Small intestine (tissue), 7 donors: ENCODE measurements around the gene RHBDL3. TPM values are rescaled to one million over a fixed set of nuclear protein-coding genes. Genes with fewer than 3 reads are reported as not detected.
A peak's percentile ranks its signal among the peaks of the same experiment; 100 is the strongest.

Experiments
- DNase-seq, 2 donors: peaks; one replicate each; pipeline versions ENCODE4 v3.0.0 to v3.0.0-alpha.2; 2013
- FAIRE-seq: peaks from 2 replicates; lab custom pipeline; 2012; peaks lifted over from hg19 to GRCh38; lab: Jason Lieb, UNC
- H3K27ac ChIP-seq, 3 donors: one replicate each; pipeline ENCODE4 v1.5.1; 2013; ENCODE audit warnings: low read length in 2 of 3, mild to moderate bottlenecking in 2 of 3, control low read depth in 1 of 3, inconsistent platforms in 1 of 3, low read depth in 1 of 3, moderate library complexity in 1 of 3
- H3K27me3 ChIP-seq, 3 donors: one replicate each; pipeline ENCODE4 v1.6.1; 2013; ENCODE audit warnings: low read length in 3 of 3, inconsistent platforms in 1 of 3; ENCODE audit not compliant: control insufficient read depth in 3 of 3, insufficient read depth in 3 of 3
- H3K36me3 ChIP-seq, 3 donors: one replicate each; pipeline ENCODE4 v1.6.1; 2013; ENCODE audit warnings: low read length in 3 of 3, inconsistent platforms in 1 of 3, low read depth in 1 of 3, mild to moderate bottlenecking in 1 of 3, moderate library complexity in 1 of 3; ENCODE audit not compliant: control insufficient read depth in 3 of 3, insufficient read depth in 2 of 3
- H3K4me1 ChIP-seq, 3 donors: one replicate each; pipeline ENCODE4 v1.6.1; 2013; ENCODE audit warnings: low read length in 2 of 3, inconsistent platforms in 1 of 3, low read depth in 1 of 3, mild to moderate bottlenecking in 1 of 3, moderate library complexity in 1 of 3; ENCODE audit not compliant: control insufficient read depth in 3 of 3, insufficient read depth in 2 of 3
- H3K4me3 ChIP-seq, 3 donors: one replicate each; pipeline ENCODE4 v1.5.1; 2013; ENCODE audit warnings: low read length in 3 of 3, control low read depth in 1 of 3, inconsistent platforms in 1 of 3, low read depth in 1 of 3, mild to moderate bottlenecking in 1 of 3, moderate library complexity in 1 of 3
- H3K9me3 ChIP-seq, 2 donors: one replicate each; pipeline ENCODE4 v1.6.1; 2013; ENCODE audit warnings: low read depth in 1 of 2, low read length in 1 of 2; ENCODE audit not compliant: control insufficient read depth in 2 of 2, insufficient read depth in 1 of 2
- WGBS, 3 donors: extraction: QIAGEN DNeasy Blood & Tissue Kit; methylation state at CpG; one replicate each; pipeline ENCODE4 v1.1.7; 2013; 5-methylcytosine and 5-hydroxymethylcytosine counted together
- polyA plus RNA-seq, 4 donors: library from polyadenylated mRNA; stranded (reverse) in 3 of 4; unstranded in 1 of 4; fragments of 200-250 nt in 3 of 4; fragments of 120-200 nt in 1 of 4; gene quantifications; one replicate each; pipeline versions ENCODE4 v1.2.1 to v1.2.3, GENCODE V29; 2013
- donor health status: healthy with polysubstance abuse.
- donor health status: control.
- donor health status: control.
- donor health status: Bipolar disorder and iron deficiency.
- donor health status: healthy.

RHBDL3 gene
- polyA plus RNA-seq, 4 donors: 0.40 TPM; not detected in 2

- Histone ChIP-seq H3K4me3 (no peak overlapping the region), H3K4me1 (no peaks in the 10 kb centered on the region), H3K36me3 (no peaks in the 10 kb centered on the region), H3K9me3 (no peaks in the 10 kb centered on the region), H3K27ac (no peak overlapping the region), H3K27me3 (no peaks in the 10 kb centered on the region)
- 74 to 100% (median 86%) methylated on average over 1 of the region's 1 CpG for WGBS, 3 donors
- DNase-seq (no peak), FAIRE-seq (no peak)
These were observed 24.0 kb upstream of the RHBDL3 start for GRCh38 chr17:32241640-32242039.

- Histone ChIP-seq H3K4me3 (no peak overlapping the region), H3K9me3 (no peaks in the 10 kb centered on the region), H3K36me3 (no peaks in the 10 kb centered on the region), H3K4me1 (no peaks in the 10 kb centered on the region), H3K27ac (no peak overlapping the region), H3K27me3 (no peaks in the 10 kb centered on the region)
- no peak for FAIRE-seq
- no peak for DNase-seq
- WGBS, 3 donors: 87 to 90% (median 88%) methylated on average over 3 of the region's 3 CpGs
These were observed 16.2 kb upstream of the RHBDL3 start for GRCh38 chr17:32249475-32249874.

DNA sequence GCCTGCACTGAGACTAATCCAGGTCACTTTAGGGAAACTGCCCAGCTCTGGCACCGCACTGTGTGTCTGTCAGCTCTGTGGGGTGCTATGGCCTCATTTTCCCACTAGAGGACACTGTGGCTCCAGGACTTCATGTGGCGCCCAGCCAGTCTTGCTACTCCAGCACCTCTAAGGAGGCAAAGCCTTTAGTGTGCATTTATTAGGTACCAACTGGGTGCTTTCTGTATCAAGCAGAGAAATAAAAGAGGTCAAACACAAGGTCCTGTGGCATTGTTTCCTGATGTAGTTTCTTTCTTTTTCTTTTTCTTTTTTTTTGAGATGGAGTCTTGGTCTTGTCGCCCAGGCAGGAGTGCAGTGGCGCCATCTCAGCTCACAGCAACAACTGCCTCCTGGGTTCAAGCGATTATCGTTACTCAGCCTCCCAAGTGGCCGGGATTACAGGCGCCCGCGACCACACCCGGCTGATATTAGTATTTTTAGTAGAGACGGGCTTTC, 12.5 kb upstream of the RHBDL3 start:
- Histone ChIP-seq H3K9me3 (no peaks in the 10 kb centered on the region), H3K4me3 (no peak overlapping the region), H3K27ac (no peak overlapping the region), H3K36me3 (no peaks in the 10 kb centered on the region), H3K27me3 (peaks cover 0 to 4% (median 0%) of the 10 kb centered on the region in 3 donors), H3K4me1 (no peaks in the 10 kb centered on the region)
- no peak for FAIRE-seq
- DNase-seq: peak; percentile 74 to 75
- WGBS, 3 donors: 62 to 64% (median 63%) methylated on average over 12 of the region's 12 CpGs

DNA sequence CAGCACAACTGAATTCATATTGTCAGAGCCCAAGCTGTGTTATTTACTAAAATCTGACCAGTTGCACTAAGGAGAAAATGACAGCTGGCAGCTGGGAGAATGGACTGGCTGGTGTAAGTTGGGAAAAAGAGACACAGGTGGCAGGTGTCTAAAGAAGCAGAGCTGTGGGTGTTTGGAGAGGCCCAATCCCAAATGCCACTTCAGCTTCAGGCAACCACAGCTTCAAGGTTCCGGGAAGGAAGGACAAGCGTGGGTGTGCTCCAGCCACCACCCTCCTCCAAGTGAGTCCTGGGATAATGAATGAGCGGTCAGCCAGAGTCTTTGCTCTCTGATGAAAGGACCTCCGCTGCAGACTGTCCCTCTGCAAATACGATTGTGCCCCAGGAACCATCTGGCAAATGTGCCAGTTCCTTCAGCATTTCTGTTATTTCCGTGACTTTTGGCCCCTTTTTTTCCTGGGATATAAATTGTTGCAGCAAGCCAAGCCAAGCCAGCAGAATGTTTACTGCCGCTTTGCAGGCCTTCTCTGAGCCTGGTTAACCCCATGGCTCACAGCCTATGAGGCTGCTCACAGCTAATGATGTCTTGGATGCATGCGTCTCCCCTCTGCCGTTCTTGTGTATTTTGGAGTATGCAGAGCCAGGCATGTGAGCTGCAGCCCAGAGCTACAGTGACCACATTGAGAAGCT, 9.5 kb upstream of the RHBDL3 start:
- H3K27me3 ChIP-seq: peaks cover 0 to 18% (median 0%) of the 10 kb centered on the region in 3 donors
- no peak overlapping the region for H3K27ac ChIP-seq
- DNase-seq: no peak
- no peaks in the 10 kb centered on the region for H3K36me3 ChIP-seq
- no peaks in the 10 kb centered on the region for H3K9me3 ChIP-seq
- no peaks in the 10 kb centered on the region for H3K4me1 ChIP-seq
- 59 to 73% (median 64%) methylated on average over 9 of the region's 9 CpGs for WGBS, 3 donors
- no peak overlapping the region for H3K4me3 ChIP-seq
- no peak for FAIRE-seq

GRCh38 chr17:32256701-32257019, 9.0 kb upstream of the RHBDL3 start:
- WGBS, 3 donors: 71 to 83% (median 79%) methylated on average over 9 of the region's 9 CpGs
- no peak for FAIRE-seq
- no peak overlapping the region for H3K27ac ChIP-seq
- no peaks in the 10 kb centered on the region for H3K36me3 ChIP-seq
- H3K9me3 ChIP-seq: no peaks in the 10 kb centered on the region
- no peak overlapping the region for H3K4me3 ChIP-seq
- H3K27me3 ChIP-seq: peaks cover 0 to 23% (median 0%) of the 10 kb centered on the region in 3 donors
- DNase-seq: no peak
- H3K4me1 ChIP-seq: no peaks in the 10 kb centered on the region

DNA sequence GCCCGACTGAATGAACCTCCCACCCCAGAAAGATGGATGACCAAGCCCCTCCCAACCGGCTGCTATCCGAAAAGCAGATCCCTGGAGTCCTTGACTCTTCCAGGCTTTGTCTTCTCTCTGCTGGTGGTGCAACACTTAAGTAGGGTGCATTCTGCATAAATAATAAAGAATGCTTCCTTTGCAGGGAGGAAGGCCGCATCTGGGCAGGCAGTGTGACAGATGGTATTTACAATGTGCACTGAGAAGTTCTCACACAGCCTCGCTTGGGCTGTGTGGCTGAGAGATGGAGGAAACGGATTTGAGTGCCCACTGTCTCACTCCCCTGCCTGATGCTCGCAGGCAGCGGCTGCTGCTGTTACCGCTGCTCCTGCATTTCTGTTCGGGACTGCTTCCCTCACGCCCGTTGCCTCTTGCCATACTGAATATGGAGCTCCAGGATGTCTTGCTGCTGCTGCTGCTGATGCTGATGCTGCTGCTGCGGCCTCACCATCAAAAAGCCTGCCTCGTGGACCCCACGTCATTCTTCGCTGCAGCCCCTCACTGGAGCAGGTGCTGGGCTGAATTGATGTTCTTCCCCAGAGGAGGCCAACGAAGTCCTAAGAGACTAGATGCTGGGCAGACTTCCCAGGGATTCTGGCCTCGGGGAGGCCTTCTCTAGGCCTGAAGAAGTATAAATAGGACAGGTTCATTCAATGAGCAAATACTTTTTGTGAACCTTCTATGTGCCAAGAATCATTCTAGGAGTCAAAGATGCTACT, 7.1 kb upstream of the RHBDL3 start:
- Histone ChIP-seq H3K36me3 (no peaks in the 10 kb centered on the region), H3K4me3 (no peak overlapping the region), H3K9me3 (no peaks in the 10 kb centered on the region), H3K27me3 (peaks cover 0 to 40% (median 3%) of the 10 kb centered on the region in 3 donors), H3K27ac (no peak overlapping the region), H3K4me1 (no peaks in the 10 kb centered on the region)
- 65 to 84% (median 76%) methylated on average over 18 of the region's 18 CpGs for WGBS, 3 donors
- no peak for FAIRE-seq
- DNase-seq: no peak

- DNase-seq: no peak
- Histone ChIP-seq H3K4me3 (no peak overlapping the region), H3K4me1 (peaks cover 0 to under 1% (median 0%) of the 10 kb centered on the region in 3 donors), H3K9me3 (no peaks in the 10 kb centered on the region), H3K36me3 (no peaks in the 10 kb centered on the region), H3K27ac (no peak overlapping the region), H3K27me3 (peaks cover 0 to 51% (median 3%) of the 10 kb centered on the region in 3 donors)
- FAIRE-seq: no peak
- WGBS, 3 donors: 72 to 90% (median 79%) methylated on average over 4 of the region's 4 CpGs
These were observed 6.0 kb upstream of the RHBDL3 start for GRCh38 chr17:32259586-32259985.

- H3K9me3 ChIP-seq: peaks cover 0 to 4% of the 10 kb centered on the region in 2 donors
- no peaks in the 10 kb centered on the region for H3K36me3 ChIP-seq
- no peak overlapping the region for H3K4me3 ChIP-seq
- no peak for DNase-seq
- H3K4me1 ChIP-seq: peaks cover 0 to 4% (median 0%) of the 10 kb centered on the region in 3 donors
- WGBS, 3 donors: 19 to 40% (median 32%) methylated on average over 7 of the region's 7 CpGs
- no peak overlapping the region for H3K27ac ChIP-seq
- peaks cover 0 to 63% (median 9%) of the 10 kb centered on the region in 3 donors for H3K27me3 ChIP-seq
- FAIRE-seq: no peak
These were observed 4.3 kb upstream of the RHBDL3 start for GRCh38 chr17:32261417-32261736.
